Activated CD4-positive, alpha-beta memory T cell treated with anti-CD3 and anti-CD28 coated beads for 36 hours (primary cell): Measurements from ENCODE around the gene KDM1A. TPM values are rescaled to one million over a fixed set of nuclear protein-coding genes. Genes with fewer than 3 reads are reported as not detected.

ENCODE experiments used
- CTCF ChIA-PET: fragments of 350-600 bp; sonication (Branson Sonifier 250); formaldehyde crosslinking; loops from one replicate; lab custom pipeline; 2021; ENCODE audit warnings: antibody characterized with exemption, inconsistent platforms; lab: Charles Lee
- POLR2A ChIA-PET: fragments of 350-600 bp; sonication (Branson Sonifier 250); formaldehyde crosslinking; loops from one replicate; lab custom pipeline; 2021; ENCODE audit warnings: antibody characterized with exemption; lab: Charles Lee
- DNase-seq: peaks from one replicate; pipeline ENCODE4 v3.0.0-alpha.2; 2020
- H3K27ac Mint-ChIP-seq: one replicate; pipeline ENCODE4 v1.8.0; 2021; ENCODE audit warnings: mixed read lengths
- H3K27me3 Mint-ChIP-seq: one replicate; pipeline ENCODE4 v1.8.0; 2021; ENCODE audit warnings: mixed read lengths
- H3K36me3 Mint-ChIP-seq: one replicate; pipeline ENCODE4 v1.8.0; 2021; ENCODE audit warnings: mixed read lengths
- H3K4me1 Mint-ChIP-seq: one replicate; pipeline ENCODE4 v1.8.0; 2021; ENCODE audit warnings: low read depth, mixed read lengths
- H3K4me3 Mint-ChIP-seq: one replicate; pipeline ENCODE4 v1.8.0; 2021; ENCODE audit warnings: mild to moderate bottlenecking, mixed read lengths
- H3K9me3 Mint-ChIP-seq: one replicate; pipeline ENCODE4 v1.8.0; 2021; ENCODE audit warnings: mixed read lengths
- intact Hi-C: fragments of 100-400 bp; cut with micrococcal nuclease; formaldehyde crosslinking; loops from one replicate; pipeline ENCODE4 v1.15.1; 2023
- total RNA-seq, 2 experiments: library from RNA; stranded (reverse); gene quantifications; one replicate each; pipeline ENCODE4 v1.2.3, GENCODE V29; 2021

The KDM1A gene
- total RNA-seq, 2 experiments from 2014 or later, result 60.2 to 61.9 TPM

GRCh38 chr1:23101101-23101827 lies 82.0 kb downstream of the KDM1A start:
- H3K36me3 Mint-ChIP-seq, result peaks cover 2% of the 10 kb centered on the region
- intact Hi-C loops, result loop anchor here (10.0 kb wide), 1 partner anchor 434 kb away; the partner anchor contains the start of gene E2F2
- H3K27me3 Mint-ChIP-seq, result no peaks in the 10 kb centered on the region
- H3K4me3 Mint-ChIP-seq, result no peak overlapping the region
- H3K27ac Mint-ChIP-seq, result peak overlapping the region; percentile 85
- CTCF ChIA-PET, result interaction anchor here (1.0 to 20.3 kb wide), 8 partner anchors 9 to 96 kb away, joined by 3 to 738 read pairs (median 16); no protein-coding TSS in a partner anchor
- no peaks in the 10 kb centered on the region for H3K9me3 Mint-ChIP-seq
- no peak for DNase-seq
- POLR2A ChIA-PET, result interaction anchor here (1.7 to 2.8 kb wide), 2 partner anchors 8 to 66 kb away, joined by 7 to 11 read pairs; no protein-coding TSS in a partner anchor
- peaks cover 53% of the 10 kb centered on the region for H3K4me1 Mint-ChIP-seq

- Mint-ChIP-seq H3K27me3 (no peaks in the 10 kb centered on the region), H3K4me3 (no peak overlapping the region), H3K4me1 (peaks cover 57% of the 10 kb centered on the region), H3K36me3 (peaks cover 2% of the 10 kb centered on the region), H3K9me3 (no peaks in the 10 kb centered on the region), H3K27ac (peak overlapping the region; percentile 85)
- intact Hi-C loops, result loop anchor here (2.0 to 10.0 kb wide), 2 partner anchors 67 to 433 kb away; partner anchors contain the start of genes E2F2 and LUZP1
- ChIA-PET POLR2A (interaction anchor here (1.2 kb wide), 1 partner anchor 9 kb away, joined by 3 read pairs; no protein-coding TSS in a partner anchor), CTCF (interaction anchor here (1.2 to 20.3 kb wide), 3 partner anchors 19 to 85 kb away, joined by 4 to 738 read pairs (median 6); no protein-coding TSS in a partner anchor)
- no peak for DNase-seq
Measured at GRCh38 chr1:23101887-23102286, 82.6 kb downstream of the KDM1A start.

- H3K27me3 Mint-ChIP-seq, result no peaks in the 10 kb centered on the region
- ChIA-PET POLR2A (interaction anchor here (1.2 kb wide), 1 partner anchor 9 kb away, joined by 3 read pairs; no protein-coding TSS in a partner anchor), CTCF (interaction anchor here (1.2 to 20.3 kb wide), 5 partner anchors 19 to 84 kb away, joined by 4 to 738 read pairs (median 6); no protein-coding TSS in a partner anchor)
- peaks cover 58% of the 10 kb centered on the region for H3K4me1 Mint-ChIP-seq
- peak overlapping the region; percentile 85 for H3K27ac Mint-ChIP-seq
- intact Hi-C loops, result loop anchor here (2.0 to 10.0 kb wide), 2 partner anchors 67 to 433 kb away; partner anchors contain the start of genes E2F2 and LUZP1
- H3K9me3 Mint-ChIP-seq, result no peaks in the 10 kb centered on the region
- H3K36me3 Mint-ChIP-seq, result peaks cover 4% of the 10 kb centered on the region
- no peak for DNase-seq
- H3K4me3 Mint-ChIP-seq, result no peak overlapping the region
Measured at GRCh38 chr1:23102289-23102688, 83.0 kb downstream of the KDM1A start.

GRCh38 chr1:23103001-23103889 lies 84.0 kb downstream of the KDM1A start:
- intact Hi-C loops, result loop anchor here (1.0 to 10.0 kb wide), 4 partner anchors 16 to 432 kb away; partner anchors contain the start of genes E2F2 and LUZP1
- peak; percentile 36 for DNase-seq
- Mint-ChIP-seq H3K4me3 (peak overlapping the region; percentile 66), H3K27ac (peak overlapping the region; percentile 85), H3K4me1 (peaks cover 62% of the 10 kb centered on the region), H3K27me3 (no peaks in the 10 kb centered on the region), H3K36me3 (peaks cover 8% of the 10 kb centered on the region), H3K9me3 (no peaks in the 10 kb centered on the region)
- CTCF ChIA-PET, result interaction anchor here (1.2 to 20.3 kb wide), 7 partner anchors 18 to 394 kb away, joined by 3 to 738 read pairs (median 5); no protein-coding TSS in a partner anchor
- POLR2A ChIA-PET, result interaction anchor here (0.8 to 1.2 kb wide), 4 partner anchors 8 to 64 kb away, joined by 3 to 6 read pairs (median 4); no protein-coding TSS in a partner anchor

GRCh38 chr1:23108918-23109533 lies 89.8 kb downstream of the KDM1A start:
- peaks cover 11% of the 10 kb centered on the region for H3K36me3 Mint-ChIP-seq

GRCh38 chr1:23110391-23110790 lies 91.1 kb downstream of the KDM1A start:
- DNase-seq, result no peak
- CTCF ChIA-PET, result interaction anchor here (1.8 to 7.6 kb wide), 3 partner anchors 11 to 73 kb away, joined by 6 to 51 read pairs (median 51); no protein-coding TSS in a partner anchor
- Mint-ChIP-seq H3K9me3 (no peaks in the 10 kb centered on the region), H3K4me1 (peaks cover 72% of the 10 kb centered on the region), H3K27ac (peak overlapping the region; percentile 52), H3K4me3 (no peak overlapping the region), H3K36me3 (peaks cover 11% of the 10 kb centered on the region), H3K27me3 (no peaks in the 10 kb centered on the region)
- POLR2A ChIA-PET, result interaction anchor here (1.0 to 1.8 kb wide), 7 partner anchors 8 to 73 kb away, joined by 3 to 11 read pairs (median 4); partner anchors contain the start of gene LUZP1
- intact Hi-C loops, result loop anchor here (2.0 to 5.0 kb wide), 2 partner anchors 38 to 232 kb away; partner anchors contain the start of gene HNRNPR

More at GRCh38 chr1:23108918-23109533, 89.8 kb downstream of the KDM1A start:
- H3K9me3 Mint-ChIP-seq, result no peaks in the 10 kb centered on the region
- peaks cover 67% of the 10 kb centered on the region for H3K4me1 Mint-ChIP-seq
- DNase-seq, result peak; percentile 66
- H3K27me3 Mint-ChIP-seq, result no peaks in the 10 kb centered on the region
- H3K4me3 Mint-ChIP-seq, result no peak overlapping the region
- ChIA-PET CTCF (interaction anchor here (1.8 to 7.6 kb wide), 3 partner anchors 9 to 75 kb away, joined by 4 to 51 read pairs (median 51); no protein-coding TSS in a partner anchor), POLR2A (interaction anchor here (0.8 to 2.1 kb wide), 5 partner anchors 9 to 67 kb away, joined by 3 to 11 read pairs (median 3); no protein-coding TSS in a partner anchor)
- peak overlapping the region; percentile 77 for H3K27ac Mint-ChIP-seq
- intact Hi-C loops, result loop anchor here (1.0 to 10.0 kb wide), 3 partner anchors 9 to 426 kb away; partner anchors contain the start of gene E2F2

- Mint-ChIP-seq H3K4me1 (peaks cover 77% of the 10 kb centered on the region), H3K4me3 (no peak overlapping the region), H3K27ac (no peak overlapping the region), H3K27me3 (no peaks in the 10 kb centered on the region), H3K9me3 (no peaks in the 10 kb centered on the region), H3K36me3 (peaks cover 11% of the 10 kb centered on the region)
- POLR2A ChIA-PET, result interaction anchor here (0.6 to 1.8 kb wide), 6 partner anchors 8 to 209 kb away, joined by 3 to 11 read pairs (median 4); partner anchors contain the start of gene LUZP1
- DNase-seq, result no peak
- CTCF ChIA-PET, result interaction anchor here (0.6 to 7.6 kb wide), 6 partner anchors 12 to 111 kb away, joined by 3 to 51 read pairs (median 5); no protein-coding TSS in a partner anchor
- intact Hi-C loops, result loop anchor here (2.0 to 5.0 kb wide), 2 partner anchors 37 to 230 kb away; partner anchors contain the start of gene HNRNPR
Measured at GRCh38 chr1:23111600-23112535, 92.6 kb downstream of the KDM1A start.

- Mint-ChIP-seq H3K4me1 (peaks cover 77% of the 10 kb centered on the region), H3K36me3 (no peaks in the 10 kb centered on the region), H3K27me3 (no peaks in the 10 kb centered on the region), H3K27ac (peak overlapping the region; percentile 23), H3K4me3 (no peak overlapping the region), H3K9me3 (no peaks in the 10 kb centered on the region)
- ChIA-PET CTCF (interaction anchor here (1.1 to 1.9 kb wide), 2 partner anchors 15 to 70 kb away, joined by 5 to 8 read pairs; no protein-coding TSS in a partner anchor), POLR2A (no interaction called here)
- intact Hi-C loops, result loop anchor here (5.0 kb wide), 1 partner anchor 228 kb away; the partner anchor contains the start of gene HNRNPR
- no peak for DNase-seq
Measured at GRCh38 chr1:23114424-23115079, 95.3 kb downstream of the KDM1A start.

GRCh38 chr1:23116216-23116836 lies 97.1 kb downstream of the KDM1A start:
- peaks cover 72% of the 10 kb centered on the region for H3K4me1 Mint-ChIP-seq
- ChIA-PET POLR2A (no interaction called here), CTCF (interaction anchor here (1.0 kb wide), 1 partner anchor 17 kb away, joined by 4 read pairs; no protein-coding TSS in a partner anchor)
- no peak overlapping the region for H3K4me3 Mint-ChIP-seq
- peak overlapping the region; percentile 39 for H3K27ac Mint-ChIP-seq
- intact Hi-C loops, result no loop called here
- no peaks in the 10 kb centered on the region for H3K36me3 Mint-ChIP-seq
- H3K27me3 Mint-ChIP-seq, result no peaks in the 10 kb centered on the region
- no peak for DNase-seq
- no peaks in the 10 kb centered on the region for H3K9me3 Mint-ChIP-seq
